GM18526 (cell line): Measurements from ENCODE around the gene FILIP1.

Experiments used
- POLR2A ChIP-seq: IDR thresholded peaks from 3 replicates; pipeline ENCODE4 v1.6.1; 2011; ENCODE audit not compliant: insufficient read length; ENCODE audit errors: extremely low read depth

FILIP1 gene

DNA sequence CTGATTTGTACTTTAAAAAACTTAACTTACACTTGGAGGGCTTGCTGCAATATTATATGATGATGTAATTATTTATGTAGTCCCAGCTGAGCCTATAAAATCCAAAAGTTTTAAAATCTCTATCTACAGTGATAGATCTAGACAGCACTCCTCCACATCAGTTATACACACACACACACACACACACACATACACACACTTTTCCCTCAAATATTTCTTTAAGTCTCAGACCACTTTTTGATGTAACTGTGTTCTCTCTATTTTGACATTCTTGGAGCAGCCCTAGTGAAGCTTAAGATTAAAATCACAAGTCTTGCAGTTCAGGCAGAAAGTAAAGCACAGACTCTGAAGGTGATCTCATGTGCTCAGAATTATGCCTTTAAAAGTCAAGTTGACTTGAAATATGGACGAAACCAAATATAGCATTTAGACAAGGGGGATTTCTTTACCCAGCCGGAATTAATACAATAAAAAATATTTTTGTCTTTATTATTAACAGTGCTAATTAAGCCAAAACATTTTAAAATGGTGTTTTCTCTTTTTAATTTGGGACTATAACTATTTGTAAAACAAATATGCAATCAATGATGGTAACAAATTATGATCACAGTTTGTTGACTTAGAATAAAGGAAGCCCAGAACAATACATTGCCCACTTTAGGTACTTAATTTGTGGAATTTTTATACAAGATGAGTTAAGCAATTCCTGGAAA, 145.5 kb downstream of the FILIP1 start:
- no peak for TF ChIP-seq POLR2A

DNA sequence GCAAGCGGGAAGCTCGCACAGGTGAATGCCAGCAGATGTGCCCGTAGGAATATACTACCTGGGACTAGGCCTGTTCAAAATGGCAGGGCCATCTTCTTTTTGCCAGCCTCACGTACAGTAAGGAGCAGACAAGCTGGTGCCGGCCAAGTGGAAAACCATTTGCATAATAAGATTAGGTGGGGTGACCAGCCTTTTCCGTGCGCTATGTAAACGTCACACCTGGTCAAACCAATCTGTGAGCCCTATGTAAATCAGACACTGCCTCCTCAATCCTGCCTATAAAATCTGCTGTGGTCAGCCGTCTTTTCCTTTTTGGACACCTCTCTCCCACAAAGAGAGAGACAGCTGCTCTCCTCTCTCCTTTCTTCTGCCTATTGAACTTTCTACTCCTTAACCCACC, 148.2 kb downstream of the FILIP1 start:
- TF ChIP-seq POLR2A = no peak

- TF ChIP-seq POLR2A = no peak
Observed at GRCh38 chr6:75344455-75344854, 149.1 kb downstream of the FILIP1 start.

- TF ChIP-seq POLR2A = no peak
Observed at GRCh38 chr6:75344021-75344420, 149.6 kb downstream of the FILIP1 start.

DNA sequence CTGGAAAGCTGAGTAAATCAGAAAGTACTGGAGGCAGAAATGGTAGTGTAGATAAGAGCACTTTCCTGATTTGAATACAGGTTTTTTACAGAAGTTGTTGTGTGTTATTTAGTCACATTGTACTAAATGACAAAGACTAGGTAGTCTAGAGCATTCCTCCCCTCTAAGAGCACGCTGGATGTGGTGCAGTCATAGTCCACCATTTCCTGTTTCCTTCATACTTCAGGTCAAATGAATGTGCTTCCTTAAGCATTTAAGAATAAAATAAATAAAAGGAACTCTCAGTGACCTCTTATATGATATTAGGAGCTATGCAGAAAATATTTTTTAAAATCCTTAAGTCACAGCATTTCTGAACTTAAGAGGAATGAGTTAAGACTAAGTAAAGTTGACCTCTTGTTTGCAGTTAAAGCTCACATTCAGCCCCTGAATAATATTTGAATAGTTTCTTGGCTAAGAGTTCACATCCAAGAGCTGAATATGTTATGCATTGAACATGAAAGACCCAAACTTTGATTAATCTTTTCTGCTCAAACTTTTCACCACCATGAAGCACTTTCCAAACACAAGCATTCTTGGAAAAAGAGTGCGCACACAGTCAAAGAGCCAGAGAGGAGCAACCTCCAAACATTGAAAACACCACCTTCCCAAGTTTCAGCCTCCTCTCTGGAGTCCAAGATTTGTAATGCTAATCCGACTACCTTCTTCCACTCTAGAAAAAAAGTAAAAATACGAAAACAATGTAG, 155.6 kb downstream of the FILIP1 start:
- TF ChIP-seq POLR2A = no peak

DNA sequence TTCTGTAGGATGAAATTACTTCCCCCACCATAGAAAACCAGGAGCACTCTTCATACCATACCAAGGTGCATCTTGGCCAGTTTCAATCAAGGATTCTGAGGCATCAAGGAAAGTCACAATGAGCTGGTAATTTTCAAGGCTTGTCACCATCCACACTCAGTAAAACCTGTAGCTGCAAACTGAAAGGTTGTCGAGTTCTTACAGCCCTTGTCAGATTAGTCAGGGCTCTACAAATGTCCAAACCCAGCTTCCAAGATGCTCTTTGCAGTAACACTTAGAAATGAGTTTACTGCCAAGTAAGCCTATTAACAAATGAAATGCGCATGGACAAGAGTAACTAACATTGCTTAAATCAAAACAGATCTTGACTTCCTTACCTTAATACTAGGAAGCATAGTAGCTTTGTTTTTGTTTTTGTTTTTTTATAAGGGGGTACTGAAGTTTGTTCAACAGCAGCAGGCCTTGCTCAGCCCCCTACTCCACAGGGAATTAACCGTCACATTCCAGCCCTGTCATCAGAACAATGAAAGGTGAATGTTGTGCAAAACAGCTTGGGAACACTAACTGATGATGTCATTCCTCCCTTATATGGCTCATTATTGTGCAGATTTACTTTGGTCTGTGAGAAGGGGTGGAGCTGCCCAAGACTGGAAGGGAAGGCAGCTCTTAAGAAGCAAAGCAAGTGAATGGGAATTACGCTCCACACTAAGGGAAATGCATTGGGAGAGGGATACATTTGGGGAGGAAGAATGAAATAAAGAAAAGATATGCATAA, 159.1 kb downstream of the FILIP1 start:
- TF ChIP-seq POLR2A = no peak

DNA sequence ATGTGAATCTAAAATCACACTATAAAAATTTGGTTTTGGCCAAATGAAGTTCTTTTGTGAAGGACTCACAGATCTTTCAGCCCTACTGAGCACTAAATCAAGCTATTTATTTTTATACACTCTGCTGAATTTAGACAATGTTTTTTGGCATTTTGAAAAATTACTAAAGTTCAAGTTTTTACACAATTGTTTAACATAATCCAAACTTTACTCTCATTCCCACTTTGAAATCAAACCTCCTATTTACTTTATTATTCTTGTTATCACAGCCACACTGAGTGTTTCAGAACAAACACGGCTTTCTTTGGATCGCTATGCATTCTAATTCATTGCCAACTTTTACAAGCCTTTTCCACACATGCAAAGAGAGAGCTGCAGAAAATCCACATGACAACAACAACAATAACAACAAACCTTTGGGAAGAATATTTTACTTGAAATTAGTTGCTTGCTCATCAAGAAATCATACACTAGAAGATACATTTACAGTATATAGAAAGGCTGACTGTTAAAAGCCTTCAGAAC, 159.9 kb downstream of the FILIP1 start:
- no peak for TF ChIP-seq POLR2A

DNA sequence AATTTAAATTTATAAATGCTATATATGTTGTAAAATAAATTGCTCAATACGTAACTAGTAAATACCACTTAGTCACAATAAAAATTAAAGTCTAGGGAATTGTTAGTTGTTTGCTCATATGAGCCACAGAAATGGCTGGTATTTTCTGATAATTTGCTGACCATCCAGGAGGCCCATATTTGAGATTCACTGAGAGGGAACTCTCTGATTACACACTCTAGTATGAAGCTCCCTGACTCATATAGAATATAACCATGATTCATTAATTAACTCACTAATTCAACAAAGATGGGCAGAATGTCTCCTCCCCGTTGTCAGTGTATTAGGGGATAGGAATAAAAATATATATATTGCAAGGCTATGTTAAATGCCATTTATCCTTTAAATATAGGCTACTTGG, 162.4 kb downstream of the FILIP1 start:
- TF ChIP-seq POLR2A = no peak

GRCh38 chr6:75329703-75330102, 163.9 kb downstream of the FILIP1 start:
- no peak for TF ChIP-seq POLR2A

DNA sequence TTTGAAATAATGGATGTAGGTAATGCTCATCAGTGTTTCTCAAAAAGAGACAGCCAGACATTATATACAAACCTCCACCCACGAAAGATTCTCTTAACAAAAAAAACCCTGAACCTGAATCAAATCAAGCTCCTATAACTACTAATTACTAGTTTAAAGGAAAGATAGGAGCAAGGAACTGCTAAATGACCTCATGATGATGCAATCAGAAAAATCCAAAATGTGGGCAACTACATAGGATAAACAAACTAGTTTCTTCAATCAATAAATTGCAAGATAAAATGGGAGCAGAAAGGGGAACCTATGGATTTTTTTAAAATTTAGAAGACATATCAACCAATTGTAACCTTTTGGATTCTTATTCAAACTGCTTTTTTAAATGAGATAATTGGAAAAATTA, 165.8 kb downstream of the FILIP1 start:
- no peak for TF ChIP-seq POLR2A

DNA sequence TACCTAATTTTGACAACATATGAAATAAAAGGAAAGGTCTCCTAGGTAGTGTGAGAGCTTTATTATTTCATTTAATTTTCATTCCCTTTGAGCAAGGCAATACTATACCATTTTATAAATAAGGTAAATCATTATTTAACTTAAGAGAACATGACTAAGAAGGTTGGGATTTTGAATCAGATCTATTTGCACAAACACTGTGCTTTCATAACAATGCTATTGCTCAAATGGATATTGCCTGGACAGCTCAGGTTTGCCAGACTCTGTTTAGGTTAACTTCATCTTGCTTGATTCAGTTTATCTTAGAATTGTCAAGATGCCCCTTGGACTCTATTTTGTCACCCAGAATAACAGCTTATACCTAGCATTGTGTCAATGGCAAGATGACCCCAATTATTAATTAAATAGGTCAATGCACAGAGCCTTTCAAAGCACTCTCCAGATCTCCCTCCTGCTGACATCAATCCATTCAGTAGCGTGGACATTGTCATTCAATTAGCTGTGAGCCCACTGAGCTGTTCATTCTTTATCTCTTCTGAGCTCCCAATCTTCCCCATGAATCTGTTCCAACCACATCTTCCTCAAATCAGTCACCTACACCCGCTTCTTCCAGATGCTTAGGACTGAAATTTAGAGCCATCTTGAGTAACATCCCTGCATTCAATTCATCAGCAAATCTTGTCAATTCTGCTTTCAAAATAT, 166.9 kb downstream of the FILIP1 start:
- no peak for TF ChIP-seq POLR2A

DNA sequence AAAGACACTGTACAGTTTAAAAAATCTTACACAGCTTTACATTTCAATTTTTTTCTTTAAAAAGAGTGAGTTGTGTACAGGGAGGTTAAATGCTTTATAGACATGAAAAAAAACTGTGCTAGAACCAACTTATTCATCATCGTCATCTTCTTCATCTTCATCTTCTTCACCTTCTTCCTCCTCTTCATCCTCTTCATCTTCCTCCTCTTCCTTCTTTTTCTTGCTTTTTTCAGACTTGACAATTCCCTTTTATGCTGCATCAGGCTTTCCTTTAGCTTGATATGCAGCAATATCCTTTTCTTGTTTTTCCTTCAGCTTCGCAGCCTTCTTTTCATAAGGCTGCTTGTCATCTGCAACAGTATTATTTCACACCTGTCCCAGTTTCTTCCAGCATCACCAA, 174.7 kb downstream of the FILIP1 start:
- TF ChIP-seq POLR2A = no peak

DNA sequence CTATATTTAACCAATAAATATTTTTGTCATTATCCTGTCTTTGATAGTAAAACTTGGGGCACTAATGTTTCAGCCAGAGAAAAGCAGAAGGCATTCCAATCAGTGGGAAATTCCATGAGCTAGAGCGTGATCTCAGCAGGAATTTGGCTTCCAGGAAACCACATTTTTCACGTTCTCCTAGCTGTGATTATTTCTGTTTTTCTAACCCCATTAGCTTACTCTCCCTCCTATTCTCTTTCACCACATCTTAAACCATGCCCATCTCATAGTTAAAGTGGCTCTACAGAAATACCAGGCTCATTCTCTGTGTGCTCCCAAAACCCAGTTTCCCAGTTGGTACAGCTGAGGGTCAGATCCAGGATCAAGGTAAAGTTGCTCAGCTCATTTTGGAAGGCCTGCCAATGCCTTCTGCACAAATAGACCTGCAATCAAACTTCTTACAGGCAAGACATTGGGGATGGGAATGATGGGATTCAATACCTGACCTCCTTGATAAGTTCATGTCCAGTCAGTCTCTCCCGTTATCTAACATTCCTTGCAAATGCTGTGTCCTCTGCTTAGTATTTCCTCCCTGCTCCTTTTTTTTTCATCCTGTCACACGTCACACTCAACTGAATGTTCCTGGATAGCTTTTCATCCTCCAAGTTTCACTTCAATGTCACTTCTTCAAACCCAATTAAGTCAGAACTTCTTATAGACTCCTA, 175.9 kb downstream of the FILIP1 start:
- TF ChIP-seq POLR2A = no peak

DNA sequence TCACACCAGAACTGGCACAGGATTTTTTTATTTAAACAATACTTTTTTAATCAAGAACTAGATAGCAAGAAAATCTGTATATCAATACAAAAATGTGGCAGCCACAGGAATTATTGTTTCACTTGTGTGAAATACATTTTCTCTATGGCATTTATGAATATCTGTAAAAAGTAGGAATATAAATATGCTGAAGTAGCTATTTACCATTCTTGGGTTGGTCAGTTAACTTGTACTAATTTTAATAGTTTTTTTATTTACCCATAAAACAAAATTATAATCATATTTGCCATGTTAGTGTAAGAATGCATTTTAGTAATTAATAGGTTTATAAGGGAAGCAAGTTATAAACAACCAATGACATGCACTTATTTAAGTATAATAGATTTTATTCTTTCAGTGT, 177.6 kb downstream of the FILIP1 start:
- no peak for TF ChIP-seq POLR2A
